HEK293 (cell line): Measurements from ENCODE around the gene ATP8A2.
A peak's percentile ranks its signal among the peaks of the same experiment; 100 is the strongest.

Source experiments
- CTCF ChIA-PET: fragments of 350-600 bp; formaldehyde crosslinking; extraction: SDS; loops from one replicate; lab custom pipeline; 2021; ENCODE audit warnings: antibody characterized with exemption; lab: Yijun Ruan, JAX
- POLR2A ChIA-PET: fragments of 300-600 bp; formaldehyde crosslinking; extraction: SDS; loops from one replicate; lab custom pipeline; 2020; ENCODE audit warnings: antibody characterized with exemption, inconsistent platforms; lab: Yijun Ruan, JAX
- H3K27ac ChIP-seq: fragments of 200-500 bp; sonication (Bioruptor generic); 2 replicates; pipeline ENCODE4 v1.5.1; 2014; ENCODE audit warnings: low read depth, low read length, control low read depth, inconsistent platforms; ENCODE audit errors: extremely low read depth
- H3K36me3 ChIP-seq, 2 experiments: fragments of 200-500 bp in 1 of 2; sonication (Bioruptor generic) in 1 of 2; 1 replicate in 1 of 2; 2 replicates in 1 of 2; pipeline ENCODE4 v1.5.1; 2014 to 2017; ENCODE audit warnings: inconsistent platforms in 2 of 2, low read length in 2 of 2; ENCODE audit not compliant: control insufficient read depth in 2 of 2, insufficient read depth in 1 of 2
- H3K4me1 ChIP-seq: fragments of 200-500 bp; sonication (Bioruptor generic); 2 replicates; pipeline ENCODE4 v1.5.1; 2014; ENCODE audit warnings: mild to moderate bottlenecking, low read length, inconsistent platforms; ENCODE audit not compliant: control insufficient read depth, insufficient read depth
- H3K4me3 ChIP-seq: 2 replicates; pipeline ENCODE4 v1.5.1; 2011; ENCODE audit warnings: low read depth, mild to moderate bottlenecking, control low read depth, low read length, moderate library complexity
- H3K9me3 ChIP-seq: fragments of 200-500 bp; sonication (Bioruptor generic); 2 replicates; pipeline ENCODE4 v1.5.1; 2014; ENCODE audit warnings: low read depth, low read length, inconsistent platforms; ENCODE audit not compliant: control insufficient read depth, insufficient read depth
- HOXC10 ChIP-seq: sonication (generic); formaldehyde crosslinking; IDR thresholded peaks from 2 replicates; pipeline ENCODE4 v1.8.1; 2023; ENCODE audit warnings: mild to moderate bottlenecking, missing genetic modification reagents
- HOXD13 ChIP-seq: sonication (generic); formaldehyde crosslinking; IDR thresholded peaks from 2 replicates; pipeline ENCODE4 v1.8.0; 2022; ENCODE audit warnings: missing genetic modification reagents, borderline replicate concordance
- KLF16 ChIP-seq: fragments of 450-650 bp; formaldehyde crosslinking; IDR thresholded peaks from 2 replicates; pipeline ENCODE4 v1.5.1; 2017; ENCODE audit warnings: missing biosample characterization, missing genetic modification characterization
- SCRT1 ChIP-seq: fragments of 450-650 bp; formaldehyde crosslinking; IDR thresholded peaks from 2 replicates; pipeline ENCODE4 v1.5.1; 2016; ENCODE audit warnings: missing biosample characterization, missing genetic modification characterization, borderline replicate concordance
- SCRT2 ChIP-seq: fragments of 450-650 bp; formaldehyde crosslinking; IDR thresholded peaks from 2 replicates; pipeline ENCODE4 v1.5.1; 2016; ENCODE audit warnings: missing biosample characterization, missing genetic modification characterization
- TCF7L2 ChIP-seq: IDR thresholded peaks from 2 replicates; pipeline ENCODE4 v1.6.1; 2011; ENCODE audit warnings: low read depth, mild to moderate bottlenecking, inconsistent platforms, low read length, moderate library complexity, borderline replicate concordance
- ZFP37 ChIP-seq: fragments of 450-650 bp; formaldehyde crosslinking; IDR thresholded peaks from 2 replicates; pipeline ENCODE4 v1.5.1; 2016; ENCODE audit warnings: missing biosample characterization, missing genetic modification characterization
- ZNF112 ChIP-seq: fragments of 450-650 bp; formaldehyde crosslinking; IDR thresholded peaks from 2 replicates; pipeline ENCODE4 v1.5.0; 2017; ENCODE audit warnings: missing biosample characterization, missing genetic modification characterization
- ZNF140 ChIP-seq: fragments of 450-650 bp; formaldehyde crosslinking; IDR thresholded peaks from 2 replicates; pipeline ENCODE4 v1.5.1; 2016; ENCODE audit warnings: missing biosample characterization, missing genetic modification characterization
- ZNF223 ChIP-seq: fragments of 450-650 bp; formaldehyde crosslinking; IDR thresholded peaks from 2 replicates; pipeline ENCODE4 v1.5.1; 2016; ENCODE audit warnings: missing biosample characterization, missing genetic modification characterization
- ZNF302 ChIP-seq: fragments of 450-650 bp; formaldehyde crosslinking; IDR thresholded peaks from 2 replicates; pipeline ENCODE4 v1.5.1; 2016; ENCODE audit warnings: missing biosample characterization, missing genetic modification characterization, low read depth
- ZNF324 ChIP-seq: fragments of 450-650 bp; formaldehyde crosslinking; IDR thresholded peaks from 2 replicates; pipeline ENCODE4 v1.5.1; 2016; ENCODE audit warnings: missing biosample characterization, missing genetic modification characterization
- ZNF350 ChIP-seq: fragments of 450-650 bp; formaldehyde crosslinking; IDR thresholded peaks from 2 replicates; pipeline ENCODE4 v1.5.0; 2017; ENCODE audit warnings: missing biosample characterization, mild to moderate bottlenecking, missing genetic modification characterization
- ZNF37A ChIP-seq: fragments of 450-650 bp; IDR thresholded peaks from 2 replicates; pipeline ENCODE4 v1.5.1; 2018; ENCODE audit warnings: missing biosample characterization, missing genetic modification characterization
- ZNF416 ChIP-seq: fragments of 450-650 bp; formaldehyde crosslinking; IDR thresholded peaks from 2 replicates; pipeline ENCODE4 v1.5.1; 2016; ENCODE audit warnings: missing biosample characterization, missing genetic modification characterization
- ZNF514 ChIP-seq: fragments of 450-650 bp; formaldehyde crosslinking; IDR thresholded peaks from 2 replicates; pipeline ENCODE4 v1.5.1; 2016; ENCODE audit warnings: missing biosample characterization, missing genetic modification characterization
- ZNF561 ChIP-seq: fragments of 450-650 bp; IDR thresholded peaks from 2 replicates; pipeline ENCODE4 v1.5.1; 2018; ENCODE audit warnings: missing biosample characterization, missing genetic modification characterization, borderline replicate concordance
- ZNF707 ChIP-seq: fragments of 450-650 bp; formaldehyde crosslinking; IDR thresholded peaks from 2 replicates; pipeline ENCODE4 v1.5.1; 2016; ENCODE audit warnings: missing biosample characterization, missing genetic modification characterization
- ZNF76 ChIP-seq: fragments of 450-650 bp; formaldehyde crosslinking; IDR thresholded peaks from 2 replicates; pipeline ENCODE4; 2016; ENCODE audit warnings: low read depth, missing biosample characterization, missing genetic modification characterization, borderline replicate concordance
- ZNF776 ChIP-seq: fragments of 450-650 bp; formaldehyde crosslinking; IDR thresholded peaks from 2 replicates; pipeline ENCODE4 v1.5.0; 2017; ENCODE audit warnings: missing biosample characterization, missing genetic modification characterization, borderline replicate concordance
- ZNF837 ChIP-seq: fragments of 450-650 bp; formaldehyde crosslinking; IDR thresholded peaks from 2 replicates; pipeline ENCODE4 v1.5.1; 2016; ENCODE audit warnings: missing biosample characterization, missing genetic modification characterization
- ZXDB ChIP-seq: fragments of 450-650 bp; formaldehyde crosslinking; IDR thresholded peaks from 2 replicates; pipeline ENCODE4 v1.5.1; 2016; ENCODE audit warnings: missing biosample characterization, missing genetic modification characterization
- TF ChIP-seq, protein P1 (sequence below): fragments of 450-650 bp; formaldehyde crosslinking; IDR thresholded peaks from 2 replicates; pipeline ENCODE4 v1.5.1; 2016; ENCODE audit warnings: missing biosample characterization, missing genetic modification characterization
- TF ChIP-seq, protein P2 (sequence below): fragments of 450-650 bp; formaldehyde crosslinking; conservative IDR thresholded peaks from 2 replicates; pipeline ENCODE4 v1.5.1; 2016; ENCODE audit warnings: low read depth, missing biosample characterization, missing genetic modification characterization

The ATP8A2 gene

DNA sequence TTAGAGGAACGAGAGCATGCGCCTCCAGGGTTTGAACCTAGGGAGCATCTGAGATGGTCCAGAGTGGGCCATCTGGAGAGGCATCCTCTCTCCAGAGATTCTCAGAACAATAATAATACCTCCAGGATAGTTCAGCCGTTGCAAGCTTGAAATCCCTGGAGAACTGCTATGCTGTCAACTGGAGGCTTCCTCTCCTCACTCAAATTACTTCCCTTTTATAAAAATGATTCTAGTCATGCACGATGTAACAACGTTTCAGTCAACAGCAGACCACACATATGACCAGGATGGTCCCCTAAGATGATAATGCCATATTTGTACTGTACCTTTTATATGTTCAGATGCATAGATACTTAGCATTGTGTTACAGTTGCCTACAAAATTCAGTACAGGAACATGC is 571.3 kb downstream of the ATP8A2 start (continued):
- TF ChIP-seq ZNF416 (tag by site-specific recombination) (no peak), ZNF324 (tag by site-specific recombination) (no peak), ZNF223 (tag by site-specific recombination) (no peak)
- TF ChIP-seq, all 188 proteins: peak for 0

DNA sequence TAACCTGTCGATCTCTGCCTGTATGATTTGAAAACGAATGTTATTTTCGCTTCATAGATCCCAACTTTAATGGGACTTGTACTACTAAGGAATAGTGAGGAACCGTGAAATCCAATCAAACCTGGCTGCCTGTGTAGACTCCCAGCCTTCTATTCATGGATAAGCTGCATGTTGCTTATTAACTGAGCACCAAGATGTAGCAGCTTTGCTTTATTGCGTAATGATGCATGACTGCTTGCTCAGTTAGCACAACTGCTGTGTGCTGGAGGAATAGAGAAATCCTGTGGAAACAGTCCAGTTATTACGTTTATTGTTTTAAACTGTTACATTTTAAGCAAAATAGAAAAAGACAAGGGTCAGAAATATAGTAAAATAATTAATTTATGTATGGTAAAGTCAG is 571.9 kb downstream of the ATP8A2 start:
- H3K9me3 ChIP-seq: no peaks in the 10 kb centered on the region
- H3K27ac ChIP-seq: no peak overlapping the region
- ChIA-PET CTCF (no interaction called here), POLR2A (no interaction called here)
- TF ChIP-seq HOXD13 (no peak), KLF16 (tag by site-specific recombination) (no peak), ZNF140 (tag by site-specific recombination) (no peak), ZNF561 (no peak), SCRT2 (peak; percentile 26; the same call in 1 of the 2 replicates)
- no peaks in the 10 kb centered on the region for H3K4me1 ChIP-seq
- H3K4me3 ChIP-seq: no peak overlapping the region
- H3K36me3 ChIP-seq: no peaks in the 10 kb centered on the region

DNA sequence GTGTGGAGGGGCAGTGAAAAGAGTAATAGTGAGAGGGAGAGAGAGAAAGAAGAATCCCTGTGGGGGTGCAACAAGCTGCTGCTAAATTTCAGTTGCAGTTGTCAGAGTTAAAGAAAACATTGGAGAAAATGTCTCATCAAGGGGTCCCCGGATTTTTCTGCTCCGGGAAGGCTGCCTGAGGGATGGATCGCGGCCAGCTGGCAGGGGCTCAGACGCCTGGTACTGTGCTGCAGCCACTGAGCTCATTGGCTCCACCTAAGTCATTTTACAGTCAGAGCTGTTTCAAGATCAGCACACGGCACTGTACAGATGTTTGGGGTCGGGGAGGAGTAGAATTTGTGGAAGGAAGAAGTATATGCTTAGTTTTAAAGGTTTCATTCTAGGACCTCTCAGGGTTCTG is 573.8 kb downstream of the ATP8A2 start:
- POLR2A ChIA-PET: no interaction called here
- TF ChIP-seq SCRT1 (tag by site-specific recombination) (no peak), ZNF514 (no peak), ZNF350 (tag by site-specific recombination) (no peak), ZFP37 (tag by site-specific recombination) (no peak), ZNF707 (tag by site-specific recombination) (no peak), ZNF112 (tag by site-specific recombination) (no peak), ZNF837 (tag by site-specific recombination) (no peak), ZXDB (no peak), ZNF324 (tag by site-specific recombination) (no peak), ZNF37A (tag by site-specific recombination) (no peak), SCRT2 (no peak), ZNF76 (tag by site-specific recombination) (no peak), HOXC10 (CRISPR knock-in tag) (no peak), ZNF302 (tag by site-specific recombination) (no peak), TCF7L2 (no peak), ZNF776 (tag by site-specific recombination) (no peak)
- TF ChIP-seq, protein P1, sequence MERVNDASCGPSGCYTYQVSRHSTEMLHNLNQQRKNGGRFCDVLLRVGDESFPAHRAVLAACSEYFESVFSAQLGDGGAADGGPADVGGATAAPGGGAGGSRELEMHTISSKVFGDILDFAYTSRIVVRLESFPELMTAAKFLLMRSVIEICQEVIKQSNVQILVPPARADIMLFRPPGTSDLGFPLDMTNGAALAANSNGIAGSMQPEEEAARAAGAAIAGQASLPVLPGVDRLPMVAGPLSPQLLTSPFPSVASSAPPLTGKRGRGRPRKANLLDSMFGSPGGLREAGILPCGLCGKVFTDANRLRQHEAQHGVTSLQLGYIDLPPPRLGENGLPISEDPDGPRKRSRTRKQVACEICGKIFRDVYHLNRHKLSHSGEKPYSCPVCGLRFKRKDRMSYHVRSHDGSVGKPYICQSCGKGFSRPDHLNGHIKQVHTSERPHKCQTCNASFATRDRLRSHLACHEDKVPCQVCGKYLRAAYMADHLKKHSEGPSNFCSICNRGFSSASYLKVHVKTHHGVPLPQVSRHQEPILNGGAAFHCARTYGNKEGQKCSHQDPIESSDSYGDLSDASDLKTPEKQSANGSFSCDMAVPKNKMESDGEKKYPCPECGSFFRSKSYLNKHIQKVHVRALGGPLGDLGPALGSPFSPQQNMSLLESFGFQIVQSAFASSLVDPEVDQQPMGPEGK (tag by site-specific recombination): no peak
- TF ChIP-seq, protein P2, sequence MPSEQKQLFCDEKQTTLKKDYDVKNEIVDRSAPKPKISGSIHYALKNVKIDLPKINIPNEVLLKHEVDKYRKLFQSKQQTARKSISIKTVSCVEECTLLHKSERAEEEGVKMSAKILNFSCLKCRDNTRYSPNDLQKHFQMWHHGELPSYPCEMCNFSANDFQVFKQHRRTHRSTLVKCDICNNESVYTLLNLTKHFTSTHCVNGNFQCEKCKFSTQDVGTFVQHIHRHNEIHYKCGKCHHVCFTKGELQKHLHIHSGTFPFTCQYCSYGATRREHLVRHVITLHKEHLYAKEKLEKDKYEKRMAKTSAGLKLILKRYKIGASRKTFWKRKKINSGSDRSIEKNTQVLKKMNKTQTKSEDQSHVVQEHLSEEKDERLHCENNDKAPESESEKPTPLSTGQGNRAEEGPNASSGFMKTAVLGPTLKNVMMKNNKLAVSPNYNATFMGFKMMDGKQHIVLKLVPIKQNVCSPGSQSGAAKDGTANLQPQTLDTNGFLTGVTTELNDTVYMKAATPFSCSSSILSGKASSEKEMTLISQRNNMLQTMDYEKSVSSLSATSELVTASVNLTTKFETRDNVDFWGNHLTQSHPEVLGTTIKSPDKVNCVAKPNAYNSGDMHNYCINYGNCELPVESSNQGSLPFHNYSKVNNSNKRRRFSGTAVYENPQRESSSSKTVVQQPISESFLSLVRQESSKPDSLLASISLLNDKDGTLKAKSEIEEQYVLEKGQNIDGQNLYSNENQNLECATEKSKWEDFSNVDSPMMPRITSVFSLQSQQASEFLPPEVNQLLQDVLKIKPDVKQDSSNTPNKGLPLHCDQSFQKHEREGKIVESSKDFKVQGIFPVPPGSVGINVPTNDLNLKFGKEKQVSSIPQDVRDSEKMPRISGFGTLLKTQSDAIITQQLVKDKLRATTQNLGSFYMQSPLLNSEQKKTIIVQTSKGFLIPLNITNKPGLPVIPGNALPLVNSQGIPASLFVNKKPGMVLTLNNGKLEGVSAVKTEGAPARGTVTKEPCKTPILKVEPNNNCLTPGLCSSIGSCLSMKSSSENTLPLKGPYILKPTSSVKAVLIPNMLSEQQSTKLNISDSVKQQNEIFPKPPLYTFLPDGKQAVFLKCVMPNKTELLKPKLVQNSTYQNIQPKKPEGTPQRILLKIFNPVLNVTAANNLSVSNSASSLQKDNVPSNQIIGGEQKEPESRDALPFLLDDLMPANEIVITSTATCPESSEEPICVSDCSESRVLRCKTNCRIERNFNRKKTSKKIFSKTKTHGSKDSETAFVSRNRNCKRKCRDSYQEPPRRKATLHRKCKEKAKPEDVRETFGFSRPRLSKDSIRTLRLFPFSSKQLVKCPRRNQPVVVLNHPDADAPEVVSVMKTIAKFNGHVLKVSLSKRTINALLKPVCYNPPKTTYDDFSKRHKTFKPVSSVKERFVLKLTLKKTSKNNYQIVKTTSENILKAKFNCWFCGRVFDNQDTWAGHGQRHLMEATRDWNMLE (tag by site-specific recombination): no peak
- TF ChIP-seq, all 188 proteins: peak for 0
- Histone ChIP-seq H3K9me3 (no peaks in the 10 kb centered on the region), H3K27ac (no peak overlapping the region), H3K36me3 (no peaks in the 10 kb centered on the region), H3K4me1 (no peaks in the 10 kb centered on the region), H3K4me3 (no peak overlapping the region)
- CTCF ChIA-PET: no interaction called here
